ENCODE data around the gene NOL7.

- TF ChIP-seq POLR2A (IDR thresholded peaks at IDR 0.05), result no peak
- no peak for TF ChIP-seq CTCF (IDR thresholded peaks at IDR 0.05)
These were observed 2.0 kb upstream of the NOL7 start for GRCh38 chr6:13613029-13613594.
